KOPT-K1 (cell line): ENCODE results near the gene LRRC56.
A peak's percentile ranks its signal among the peaks of the same experiment; 100 is the strongest.
"Not testable (repeated sequence)": the region's sequence is repeated elsewhere in the genome, so short reads cannot be mapped to it uniquely, and the experiment has no call there.

Experiments
- H3K27ac ChIP-seq: fragments of 200-600 bp; sonication (generic); 2 replicates; pipeline ENCODE4 v1.5.1; 2016; ENCODE audit warnings: antibody characterized with exemption, mild to moderate bottlenecking, low read depth, low read length; ENCODE audit not compliant: poor library complexity, severe bottlenecking
- H3K36me3 ChIP-seq: fragments of 200-600 bp; sonication (generic); 2 replicates; pipeline ENCODE4 v1.5.1; 2017; ENCODE audit warnings: antibody characterized with exemption, mild to moderate bottlenecking, low read length, moderate library complexity; ENCODE audit not compliant: insufficient read depth
- H3K9me3 ChIP-seq: fragments of 200-600 bp; sonication (generic); 2 replicates; pipeline ENCODE4 v1.5.1; 2017; ENCODE audit warnings: antibody characterized with exemption, low read length, mild to moderate bottlenecking; ENCODE audit not compliant: insufficient read depth, poor library complexity, severe bottlenecking

The LRRC56 gene

GRCh38 chr11:563066-563811 is 25.9 kb downstream of the LRRC56 start:
- no peaks in the 10 kb centered on the region for H3K9me3 ChIP-seq
- peaks cover 5% of the 10 kb centered on the region; the same call in 1 of the 2 replicates for H3K36me3 ChIP-seq
- no peak overlapping the region for H3K27ac ChIP-seq

- Histone ChIP-seq H3K9me3 (no peaks in the 10 kb centered on the region), H3K36me3 (peaks cover 5% of the 10 kb centered on the region; the same call in 1 of the 2 replicates), H3K27ac (no peak overlapping the region)
These were observed 26.7 kb downstream of the LRRC56 start for GRCh38 chr11:563812-564578.

- Histone ChIP-seq H3K36me3 (peaks cover 5% of the 10 kb centered on the region; the same call in 1 of the 2 replicates), H3K9me3 (no peaks in the 10 kb centered on the region), H3K27ac (no peak overlapping the region)
These were observed 28.7 kb downstream of the LRRC56 start for GRCh38 chr11:565921-566509.

GRCh38 chr11:567011-567628 is 29.8 kb downstream of the LRRC56 start:
- Histone ChIP-seq H3K36me3 (peaks cover 5% of the 10 kb centered on the region; the same call in 1 of the 2 replicates), H3K9me3 (no peaks in the 10 kb centered on the region), H3K27ac (peak overlapping the region; percentile 79)

GRCh38 chr11:567629-568292 is 30.4 kb downstream of the LRRC56 start:
- Histone ChIP-seq H3K27ac (peak overlapping the region; percentile 79), H3K9me3 (no peaks in the 10 kb centered on the region), H3K36me3 (peaks cover 5% of the 10 kb centered on the region; the same call in 1 of the 2 replicates)

- H3K36me3 ChIP-seq: peaks cover 5% of the 10 kb centered on the region; the same call in 1 of the 2 replicates
- H3K27ac ChIP-seq: peak overlapping the region; percentile 79
- no peaks in the 10 kb centered on the region for H3K9me3 ChIP-seq
These were observed 31.2 kb downstream of the LRRC56 start for GRCh38 chr11:568306-569157.

GRCh38 chr11:569158-569885 is 32.0 kb downstream of the LRRC56 start:
- peak overlapping the region; percentile 79 for H3K27ac ChIP-seq
- H3K9me3 ChIP-seq: no peaks in the 10 kb centered on the region

GRCh38 chr11:571802-572185 is 34.5 kb downstream of the LRRC56 start:
- Histone ChIP-seq H3K27ac (no peak overlapping the region), H3K36me3 (no peaks in the 10 kb centered on the region), H3K9me3 (no peaks in the 10 kb centered on the region)

More at GRCh38 chr11:569158-569885, 32.0 kb downstream of the LRRC56 start:
- H3K36me3 ChIP-seq: peaks cover 5% of the 10 kb centered on the region; the same call in 1 of the 2 replicates

GRCh38 chr11:573146-573759 is 35.9 kb downstream of the LRRC56 start:
- no peak overlapping the region for H3K27ac ChIP-seq
- no peaks in the 10 kb centered on the region for H3K36me3 ChIP-seq
- no peaks in the 10 kb centered on the region for H3K9me3 ChIP-seq

- not testable (repeated sequence) for H3K9me3 ChIP-seq, H3K27ac ChIP-seq, H3K36me3 ChIP-seq
These were observed 36.8 kb downstream of the LRRC56 start for GRCh38 chr11:574031-574570.

- Histone ChIP-seq H3K36me3 (peaks cover 10% of the 10 kb centered on the region; the same call in 1 of the 2 replicates), H3K27ac (no peak overlapping the region), H3K9me3 (no peaks in the 10 kb centered on the region)
These were observed 37.4 kb downstream of the LRRC56 start for GRCh38 chr11:574632-575312.

GRCh38 chr11:575313-575995 is 38.1 kb downstream of the LRRC56 start:
- H3K27ac ChIP-seq: peak overlapping the region; percentile 35
- peaks cover 15% of the 10 kb centered on the region; the same call in 1 of the 2 replicates for H3K36me3 ChIP-seq
- H3K9me3 ChIP-seq: no peaks in the 10 kb centered on the region
